Gastrocnemius medialis (tissue), 4 donors: ENCODE measurements around the gene FBLL1.

Experiments
- POLR2A ChIP-seq, 2 donors: fragments of 450-650 bp; IDR thresholded peaks; one replicate each; pipeline ENCODE4 v1.6.1; 2017; ENCODE audit warnings: antibody characterized with exemption in 2 of 2, mild to moderate bottlenecking in 2 of 2, moderate library complexity in 2 of 2
- TF ChIP-seq, protein P1 (sequence below), 5 experiments: fragments of 450-650 bp in 3 of 5; fragments of 200-600 bp in 2 of 5; sonication (generic) in 2 of 5; IDR thresholded peaks in 4 of 5; conservative IDR thresholded peaks in 1 of 5; 1 replicate in 4 of 5; 2 replicates in 1 of 5; pipeline ENCODE4 v1.5.1; 2016 to 2019; ENCODE audit warnings: antibody characterized with exemption in 5 of 5, mild to moderate bottlenecking in 3 of 5, moderate library complexity in 3 of 5

GRCh38 chr5:168527756-168528295, 1.3 kb upstream of the FBLL1 start:
- TF ChIP-seq, protein P1, sequence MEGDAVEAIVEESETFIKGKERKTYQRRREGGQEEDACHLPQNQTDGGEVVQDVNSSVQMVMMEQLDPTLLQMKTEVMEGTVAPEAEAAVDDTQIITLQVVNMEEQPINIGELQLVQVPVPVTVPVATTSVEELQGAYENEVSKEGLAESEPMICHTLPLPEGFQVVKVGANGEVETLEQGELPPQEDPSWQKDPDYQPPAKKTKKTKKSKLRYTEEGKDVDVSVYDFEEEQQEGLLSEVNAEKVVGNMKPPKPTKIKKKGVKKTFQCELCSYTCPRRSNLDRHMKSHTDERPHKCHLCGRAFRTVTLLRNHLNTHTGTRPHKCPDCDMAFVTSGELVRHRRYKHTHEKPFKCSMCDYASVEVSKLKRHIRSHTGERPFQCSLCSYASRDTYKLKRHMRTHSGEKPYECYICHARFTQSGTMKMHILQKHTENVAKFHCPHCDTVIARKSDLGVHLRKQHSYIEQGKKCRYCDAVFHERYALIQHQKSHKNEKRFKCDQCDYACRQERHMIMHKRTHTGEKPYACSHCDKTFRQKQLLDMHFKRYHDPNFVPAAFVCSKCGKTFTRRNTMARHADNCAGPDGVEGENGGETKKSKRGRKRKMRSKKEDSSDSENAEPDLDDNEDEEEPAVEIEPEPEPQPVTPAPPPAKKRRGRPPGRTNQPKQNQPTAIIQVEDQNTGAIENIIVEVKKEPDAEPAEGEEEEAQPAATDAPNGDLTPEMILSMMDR (IDR thresholded peaks at IDR 0.05 in 4 of 5, conservative IDR thresholded peaks at IDR 0.05 in 1 of 5), result no peak
- TF ChIP-seq POLR2A (IDR thresholded peaks at IDR 0.05), result no peak
